Activated T-cell treated with anti-CD3 and anti-CD28 coated beads for 4 hours (primary cell): ENCODE results near the gene RDH13.
"Not testable (repeated sequence)": the region's sequence is repeated elsewhere in the genome, so short reads cannot be mapped to it uniquely, and the experiment has no call there.

Source experiments
- DNase-seq: peaks from one replicate; pipeline ENCODE4 v3.0.0-alpha.2; 2020

The RDH13 gene

DNA sequence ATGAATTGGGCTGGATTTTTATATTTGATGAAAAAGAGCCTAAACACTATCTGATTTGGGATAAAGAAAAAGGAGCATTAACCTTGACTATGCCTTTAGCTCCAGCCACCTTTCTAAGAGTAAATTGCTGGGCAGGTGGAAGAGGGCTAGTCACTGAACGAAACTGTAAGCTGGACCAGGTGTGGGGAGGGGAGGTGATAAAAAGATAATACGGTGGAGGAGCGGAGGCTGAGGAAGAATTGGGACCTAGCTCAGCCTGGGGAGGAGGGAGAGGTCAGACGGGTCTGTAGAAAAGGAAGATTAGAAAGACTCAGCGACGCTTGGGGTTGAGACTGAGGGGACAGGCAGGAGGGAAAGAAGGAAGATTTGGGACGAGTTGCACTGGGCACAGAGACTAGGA is 52.4 kb downstream of the RDH13 start:
- not testable (repeated sequence) for DNase-seq

DNA sequence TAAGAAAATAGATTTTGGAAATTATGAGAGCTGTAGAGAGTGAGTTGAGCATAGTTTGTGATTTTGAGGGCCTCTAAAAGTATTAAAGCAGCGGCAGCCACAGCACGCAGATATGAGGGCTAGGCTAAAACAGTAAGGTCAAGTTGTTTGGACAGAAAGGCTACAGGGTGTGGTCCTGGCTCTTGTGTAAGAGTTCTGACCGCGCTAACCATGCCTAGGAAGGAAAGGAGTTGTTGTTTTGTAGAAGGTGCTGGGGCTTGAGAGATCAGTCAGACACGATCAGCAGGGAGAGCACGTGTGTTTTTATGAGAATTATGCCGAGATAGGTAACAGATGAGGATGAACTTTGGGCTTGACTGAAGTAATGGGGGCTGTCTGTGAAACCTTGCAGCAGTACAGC is 54.2 kb downstream of the RDH13 start:
- DNase-seq = not testable (repeated sequence)

GRCh38 chr19:55008189-55008588 is 54.8 kb downstream of the RDH13 start:
- not testable (repeated sequence) for DNase-seq

DNA sequence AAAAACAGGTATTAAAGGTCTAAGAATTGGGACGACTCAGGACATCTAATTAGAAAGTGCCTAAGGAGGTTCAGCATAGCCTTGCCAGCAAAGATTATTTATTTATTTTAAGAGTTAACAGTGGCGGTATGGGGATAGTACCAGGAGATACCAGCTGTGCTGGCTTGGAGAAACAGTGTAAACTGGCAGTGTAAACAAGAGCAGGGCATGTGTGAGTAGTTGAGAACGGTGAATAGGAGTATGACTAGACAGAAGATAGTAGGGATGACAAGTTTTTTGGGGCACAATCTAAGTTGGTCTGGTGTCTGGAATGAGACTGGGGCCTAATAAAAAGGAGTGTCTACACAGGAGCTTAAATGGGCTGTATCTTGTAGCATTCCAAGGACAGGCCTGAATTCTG is 55.4 kb downstream of the RDH13 start:
- DNase-seq = not testable (repeated sequence)

- not testable (repeated sequence) for DNase-seq
Measured at GRCh38 chr19:55006795-55007194, 56.2 kb downstream of the RDH13 start.

DNA sequence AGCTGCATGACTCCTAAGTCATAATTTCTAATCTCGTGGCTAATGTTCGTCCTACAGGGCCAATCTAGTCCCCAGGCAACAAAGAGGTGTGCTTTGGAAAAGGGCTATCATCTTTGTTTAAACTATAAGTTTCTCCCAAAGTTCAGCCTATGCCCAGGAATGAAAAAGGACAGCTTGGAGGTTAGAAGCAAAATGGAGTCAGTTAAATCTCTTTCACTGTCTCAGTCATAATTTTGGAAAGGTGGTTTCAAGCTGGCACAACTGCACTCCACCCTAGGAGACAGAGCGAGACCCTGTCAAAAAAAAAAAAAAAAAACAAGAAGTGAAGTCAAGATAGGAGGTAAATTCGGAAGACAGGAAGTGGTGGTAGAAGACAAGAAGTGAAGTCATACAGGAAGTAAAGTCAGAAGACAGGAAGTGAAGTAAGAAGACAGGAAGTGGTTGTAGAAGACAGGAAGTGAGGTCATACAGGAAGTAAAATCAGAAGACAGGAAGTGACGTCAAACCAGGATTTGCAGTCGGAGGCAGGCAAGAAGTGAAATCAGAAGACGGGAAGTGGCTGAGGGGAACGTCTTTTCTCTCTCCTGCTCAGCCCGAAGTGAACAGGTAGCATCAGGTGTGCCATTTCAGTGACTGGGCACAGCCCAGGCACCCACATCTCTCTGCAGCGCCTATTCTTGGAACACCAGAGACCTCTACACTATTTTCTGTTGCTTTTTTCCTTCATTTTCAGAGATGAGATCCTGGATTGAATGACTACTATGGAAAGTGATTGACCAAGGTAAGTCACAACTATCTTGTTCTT is 57.1 kb downstream of the RDH13 start:
- peak; percentile 24 for DNase-seq

GRCh38 chr19:55000761-55001160 is 62.2 kb downstream of the RDH13 start:
- DNase-seq = no peak

GRCh38 chr19:54998751-54999239 is 64.2 kb downstream of the RDH13 start:
- DNase-seq = not testable (repeated sequence)

GRCh38 chr19:54995561-54995960 is 67.4 kb downstream of the RDH13 start:
- DNase-seq = no peak
